ENCODE data around the gene FKBP8.

- no peak for TF ChIP-seq POLR2A (IDR thresholded peaks at IDR 0.05; ENCODE audit: borderline replicate concordance, extremely low read depth, insufficient read depth, insufficient read length)
- TF ChIP-seq POLR2AphosphoS5 (IDR thresholded peaks at IDR 0.05; ENCODE audit: low read depth, low read length): peak; percentile 65
- peak; percentile 60 to 91 (median 78); a peak in 5 of 6 replicates for TF ChIP-seq CTCF (IDR thresholded peaks at IDR 0.05 in 2 of 3, conservative IDR thresholded peaks at IDR 0.05 in 1 of 3; ENCODE audit: borderline replicate concordance in 1 of 3, insufficient read depth in 1 of 3, low read depth in 2 of 3, low read length in 2 of 3)
- no peak for TF ChIP-seq EZH2phosphoT487 (IDR thresholded peaks at IDR 0.05; ENCODE audit: borderline replicate concordance)
- no peak for TF ChIP-seq CEBPB (IDR thresholded peaks at IDR 0.05; ENCODE audit: low read depth)
- TF ChIP-seq JUND (IDR thresholded peaks at IDR 0.05): no peak
- peak; percentile 41; the same call in 1 of the 2 replicates for TF ChIP-seq MAX (IDR thresholded peaks at IDR 0.05)
- no peak for TF ChIP-seq EZH2 (IDR thresholded peaks at IDR 0.05)
- TF ChIP-seq TCF7L2 (IDR thresholded peaks at IDR 0.05; ENCODE audit: borderline replicate concordance, extremely low read depth, insufficient read depth, insufficient read length): no peak
- TF ChIP-seq FOSL1 (IDR thresholded peaks at IDR 0.05; ENCODE audit: low read depth): no peak
Observed at GRCh38 chr19:18519962-18520847, 23.2 kb downstream of the FKBP8 start.
